G401 (cell line): Measurements from ENCODE around the gene CYB5B. TPM values are rescaled to one million over a fixed set of nuclear protein-coding genes. Genes with fewer than 3 reads are reported as not detected.

Source experiments
- DNase-seq: peaks from one replicate; pipeline ENCODE4 v3.0.0-alpha.2; 2015; ENCODE audit warnings: low spot score
- in situ Hi-C: cut with HindIII; loops from 2 replicates; pipeline ENCODE4 v1.10.0; 2016; ENCODE audit warnings: low sequenced_read_pairs, mixed read lengths
- total RNA-seq: library from RNA; depleted of rRNA; stranded (reverse); fragments of >200 nt; shearing (Covaris generic); gene quantifications from 2 replicates; pipeline ENCODE4 v1.2.3, GENCODE V29; 2014; rRNA removed

Gene CYB5B
- total RNA-seq, 1 experiment from 2014 or later = 112 TPM

DNA sequence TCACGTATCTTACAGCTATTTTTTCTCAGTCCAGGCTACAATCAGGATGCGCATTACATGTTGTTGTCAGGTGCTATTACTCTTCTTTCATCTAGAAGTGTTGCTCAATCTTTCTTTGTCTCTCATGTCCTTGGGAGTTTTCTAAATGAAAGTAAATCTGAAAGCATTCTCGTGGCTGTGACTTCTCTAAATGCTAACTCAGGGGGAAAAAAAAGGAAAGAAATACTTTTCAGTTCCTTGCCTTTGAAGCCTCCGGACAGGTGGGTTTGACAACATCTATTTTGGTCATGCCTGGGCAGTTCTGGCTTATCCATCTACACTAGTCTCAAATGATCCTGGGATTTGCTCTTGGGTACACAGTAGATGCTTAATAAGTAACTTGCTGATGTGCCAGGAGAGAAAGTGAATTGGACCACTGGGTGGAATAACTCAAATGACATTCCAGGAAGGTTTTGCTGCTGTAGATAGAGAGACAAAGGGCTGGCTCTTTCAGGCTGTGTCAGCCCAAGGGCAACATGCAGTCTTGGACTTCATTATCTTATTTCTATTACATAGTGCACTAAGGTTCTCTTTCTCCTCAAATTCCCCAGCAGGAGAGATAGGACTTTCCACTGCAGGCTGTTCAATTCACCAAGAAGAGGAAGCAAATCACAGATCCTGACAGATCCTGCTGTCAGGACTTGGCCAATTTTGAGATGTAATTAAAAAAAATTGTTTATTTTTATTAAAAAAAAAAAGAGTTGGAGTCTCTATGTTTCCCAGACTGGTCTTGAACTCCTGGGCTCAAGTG lies 77.7 kb downstream of the CYB5B start:
- in situ Hi-C loops = no loop called here
- no peak for DNase-seq

DNA sequence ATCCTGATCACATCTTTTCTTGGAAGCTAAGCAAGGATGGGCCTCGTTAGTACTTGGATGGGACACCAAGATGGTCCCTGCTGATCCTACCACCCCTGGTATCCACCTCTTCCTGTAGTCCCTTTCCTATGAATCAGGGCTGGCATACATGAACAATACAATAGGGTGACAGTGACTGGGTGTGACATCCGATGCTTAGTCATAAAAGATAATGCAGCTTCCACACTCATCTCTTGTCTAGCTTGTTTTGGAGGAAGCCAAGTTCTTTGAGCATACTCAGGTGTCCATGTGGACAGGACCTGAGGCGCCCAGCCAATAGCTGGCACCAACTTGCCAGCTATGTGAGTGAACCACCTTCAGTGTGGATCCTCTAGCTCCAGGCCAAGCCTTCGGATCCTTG lies 78.8 kb downstream of the CYB5B start:
- in situ Hi-C loops = no loop called here
- DNase-seq = no peak

DNA sequence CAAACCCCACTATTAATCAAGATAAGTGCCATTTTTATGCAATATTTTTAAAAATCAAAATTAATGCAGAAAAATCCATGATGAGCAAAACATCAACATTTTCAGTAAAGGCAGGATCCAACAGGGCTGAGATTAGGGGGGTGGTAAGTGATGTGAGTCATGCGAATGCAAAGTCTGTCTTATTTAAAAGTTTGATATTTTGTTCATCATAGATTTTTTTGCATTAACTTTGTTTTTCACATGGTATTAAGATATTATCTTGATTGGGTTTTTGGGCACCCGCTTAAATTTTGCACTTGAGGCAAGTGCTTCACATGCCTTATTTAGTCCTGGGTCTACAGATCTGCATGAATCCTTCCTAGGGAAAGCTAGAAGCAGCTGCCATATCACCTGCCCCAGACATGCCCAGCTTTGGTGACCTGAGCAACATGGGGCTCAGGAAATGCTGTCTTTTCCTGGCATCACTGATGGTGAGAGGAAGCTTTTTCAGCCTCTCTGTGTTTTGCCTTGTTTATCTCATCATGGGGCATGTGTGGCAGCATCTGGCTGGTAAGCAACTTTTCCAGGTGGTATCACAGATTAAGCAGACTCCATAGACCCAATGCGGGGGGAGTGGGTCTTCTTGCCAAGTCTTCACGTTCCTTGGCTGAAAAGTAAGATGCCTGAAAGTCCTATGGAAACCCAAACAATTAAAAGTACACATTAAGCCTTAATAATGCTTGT lies 83.8 kb downstream of the CYB5B start:
- in situ Hi-C loops = no loop called here
- DNase-seq = no peak

DNA sequence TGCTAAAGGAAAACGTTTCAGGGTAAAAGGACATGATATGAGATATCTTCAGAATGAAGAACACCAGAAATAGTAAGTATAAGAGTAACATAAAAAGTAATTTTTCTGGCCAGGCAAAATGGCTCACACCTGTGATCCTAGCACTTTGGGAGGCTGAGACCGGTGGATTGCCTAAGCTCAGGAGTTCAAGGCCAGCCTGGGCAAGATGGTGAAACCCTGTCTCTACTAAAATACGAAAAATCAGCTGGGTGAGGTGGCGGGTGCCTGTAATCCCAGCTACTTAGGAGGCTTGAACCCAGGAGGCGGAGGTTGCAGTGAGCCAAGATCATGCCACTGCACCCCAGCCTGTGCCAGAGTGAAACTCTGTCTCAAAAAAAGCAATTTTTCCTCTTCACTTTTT lies 84.7 kb downstream of the CYB5B start:
- DNase-seq = no peak
- in situ Hi-C loops = no loop called here

DNA sequence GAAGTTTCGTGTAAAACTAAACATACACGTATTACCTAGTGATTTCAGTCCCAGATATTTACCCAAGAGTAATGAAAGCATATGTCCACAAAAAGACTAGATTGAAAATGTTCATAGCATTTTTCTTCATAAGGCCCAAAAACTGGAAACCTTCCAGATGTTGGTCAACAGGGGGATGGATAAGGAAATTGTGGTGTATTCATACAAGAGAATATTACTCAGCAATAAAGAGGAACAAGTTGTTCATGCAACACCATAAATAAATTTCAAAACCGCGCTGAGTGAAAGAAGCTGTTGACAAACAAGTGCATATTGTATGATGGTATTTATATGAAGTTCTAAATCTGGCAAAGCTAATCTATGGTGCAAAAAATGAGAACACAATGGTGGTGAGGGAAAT lies 87.2 kb downstream of the CYB5B start:
- in situ Hi-C loops = no loop called here
- DNase-seq = no peak

DNA sequence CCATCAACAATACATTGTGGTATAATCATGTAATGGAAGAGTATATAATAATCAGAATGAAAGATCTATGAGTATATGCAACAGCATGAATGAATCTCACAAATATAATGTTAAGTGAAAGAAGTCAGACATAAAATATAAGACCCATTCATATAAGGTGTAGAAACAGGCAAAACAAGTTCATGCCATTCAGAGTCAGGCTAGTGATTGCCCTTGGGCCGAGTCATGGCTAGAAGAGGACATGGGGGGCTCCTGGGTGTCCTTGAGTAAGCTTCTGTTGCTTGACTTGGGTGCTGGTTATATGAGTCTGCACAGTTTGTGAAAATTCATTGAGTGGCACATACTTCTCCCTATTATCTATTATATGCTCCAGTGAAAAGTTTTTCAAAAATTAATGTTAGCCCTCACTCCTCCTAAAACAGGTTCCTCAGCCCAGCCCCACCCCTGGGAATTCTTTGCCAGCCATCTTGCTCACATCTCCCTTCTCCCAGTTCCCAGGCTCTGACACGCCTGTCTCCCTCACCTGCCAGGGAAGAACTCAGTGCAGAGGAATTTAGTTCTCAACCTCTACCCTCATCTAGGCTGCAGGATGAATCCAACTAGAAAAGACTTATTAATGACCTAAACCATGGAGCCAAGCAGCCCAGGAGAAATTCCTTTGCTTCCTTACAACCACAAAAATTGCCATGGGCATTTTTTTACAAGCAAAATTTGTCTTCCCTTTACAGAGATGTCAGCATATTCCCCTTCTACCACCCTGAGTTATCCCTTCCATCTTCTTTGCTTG lies 89.0 kb downstream of the CYB5B start:
- in situ Hi-C loops = no loop called here
- no peak for DNase-seq

DNA sequence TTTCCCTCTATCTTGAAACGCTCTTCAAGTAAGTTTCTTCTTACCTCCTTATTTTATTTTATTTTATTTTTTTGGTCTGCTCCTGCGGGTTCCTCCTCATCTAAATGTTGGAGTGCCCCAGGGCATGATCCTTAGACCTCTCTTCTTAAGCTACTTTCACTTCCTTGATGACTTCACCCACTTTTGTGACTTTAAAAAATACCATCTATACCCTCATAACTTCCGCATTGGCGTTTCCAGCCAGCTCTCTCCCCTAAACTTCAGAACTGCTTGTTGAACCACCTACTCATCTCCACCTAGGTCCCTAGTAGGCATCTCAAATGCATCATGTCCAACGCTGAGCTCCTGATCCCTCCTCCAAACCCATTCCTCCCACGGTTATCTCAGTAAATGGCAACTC lies 89.9 kb downstream of the CYB5B start:
- in situ Hi-C loops = no loop called here
- no peak for DNase-seq

Other genes with a start within 250 kb of the CYB5B start
- gene SNTB2, start 237.5 kb upstream of the CYB5B start, total RNA-seq = 13.9 and 36.0 TPM in 2 replicates
- gene VPS4A, start 113.3 kb upstream of the CYB5B start, total RNA-seq = 55.2 and 60.7 TPM in 2 replicates
- gene PDF, start 94.0 kb upstream of the CYB5B start, total RNA-seq = 28.3 and 49.1 TPM in 2 replicates
- 71.6 and 77.0 TPM in 2 replicates for gene COG8, start 85.1 kb upstream of the CYB5B start, total RNA-seq
- 33.0 and 35.3 TPM in 2 replicates for gene NIP7, start 84.8 kb upstream of the CYB5B start, total RNA-seq
- not detected in 2 replicates for gene TMED6, start 72.8 kb upstream of the CYB5B start, total RNA-seq
- gene TERF2, start 38.6 kb upstream of the CYB5B start, total RNA-seq = 24.0 and 31.5 TPM in 2 replicates
- 19.3 and 23.4 TPM in 2 replicates for gene NFAT5, start 141.3 kb downstream of the CYB5B start, total RNA-seq